H1 (cell line): ENCODE measurements around the gene FOXA3. TPM values are rescaled to one million over a fixed set of nuclear protein-coding genes. Genes with fewer than 3 reads are reported as not detected.

Source experiments
- CTCF ChIA-PET: fragments of 300-600 bp; sonication (Branson Sonifier 250); formaldehyde crosslinking; loops from one replicate; lab custom pipeline; 2021; ENCODE audit not compliant: partially characterized antibody; lab: Charles Lee
- POLR2A ChIA-PET: fragments of 300-600 bp; sonication (Branson Sonifier 250); formaldehyde crosslinking; loops from one replicate; lab custom pipeline; 2021; ENCODE audit warnings: inconsistent platforms; ENCODE audit not compliant: partially characterized antibody; lab: Charles Lee
- DNase-seq, 2 experiments: peaks; one replicate each; pipeline versions ENCODE4 v3.0.0 to v3.0.0-alpha.2; 2010 to 2022; ENCODE audit warnings: low spot score in 2 of 2, low read depth in 1 of 2, mixed read lengths in 1 of 2
- FAIRE-seq: peaks from 2 replicates; lab custom pipeline; 2011; peaks lifted over from hg19 to GRCh38; lab: Jason Lieb, UNC
- H2AFZ ChIP-seq: 2 replicates; pipeline ENCODE4 v1.8.1; 2012; ENCODE audit warnings: low read length, inconsistent platforms
- H2AK5ac ChIP-seq: 2 replicates; pipeline ENCODE4 v1.6.1; 2013; ENCODE audit warnings: low read depth, low read length
- H2BK120ac ChIP-seq: replicated peaks from 2 replicates; pipeline ENCODE3; 2013; ENCODE audit warnings: low read depth, low read length, inconsistent platforms
- H2BK12ac ChIP-seq: 2 replicates; pipeline ENCODE4 v1.6.1; 2013; ENCODE audit warnings: low read depth, low read length
- H2BK15ac ChIP-seq: 2 replicates; pipeline ENCODE4 v1.6.1; 2013; ENCODE audit warnings: low read length
- H2BK20ac ChIP-seq: 2 replicates; pipeline ENCODE4 v1.6.1; 2013; ENCODE audit warnings: low read length
- H2BK5ac ChIP-seq: 2 replicates; pipeline ENCODE4 v1.6.1; 2013; ENCODE audit warnings: low read depth, low read length
- H3K14ac ChIP-seq: 2 replicates; pipeline ENCODE4 v1.6.1; 2013; ENCODE audit warnings: inconsistent platforms; ENCODE audit not compliant: insufficient read length
- H3K18ac ChIP-seq: 2 replicates; pipeline ENCODE4 v1.6.1; 2013; ENCODE audit warnings: low read length; ENCODE audit errors: extremely low read depth
- H3K23ac ChIP-seq: 2 replicates; pipeline ENCODE4 v1.6.1; 2013; ENCODE audit warnings: inconsistent platforms; ENCODE audit not compliant: insufficient read length
- H3K23me2 ChIP-seq: 2 replicates; pipeline ENCODE4 v1.6.1; 2013; ENCODE audit warnings: low read depth, low read length
- H3K27ac ChIP-seq: 2 replicates; pipeline ENCODE4 v1.6.1; 2011; ENCODE audit warnings: low read depth, low read length, inconsistent platforms
- H3K27me3 ChIP-seq, 4 experiments: replicated peaks in 1 of 4; 1 replicate in 1 of 4; 2 replicates in 3 of 4; pipeline versions ENCODE4 v1.6.1 to v1.8.1; 2011 to 2013; ENCODE audit warnings: low read length in 3 of 4, mild to moderate bottlenecking in 3 of 4, inconsistent platforms in 2 of 4, mixed read lengths in 2 of 4, moderate library complexity in 1 of 4; ENCODE audit not compliant: control insufficient read depth in 3 of 4, insufficient read depth in 3 of 4; ENCODE audit errors: extremely low read depth in 1 of 4
- H3K36me3 ChIP-seq, 4 experiments: 2 replicates each; pipeline versions ENCODE4 v1.6.1 to v1.8.1; 2011 to 2013; ENCODE audit warnings: mild to moderate bottlenecking in 4 of 4, low read length in 3 of 4, moderate library complexity in 2 of 4, control low read depth in 1 of 4, inconsistent platforms in 1 of 4; ENCODE audit not compliant: insufficient read depth in 4 of 4, control insufficient read depth in 2 of 4
- H3K4ac ChIP-seq: replicated peaks from 2 replicates; pipeline ENCODE3; 2013; ENCODE audit warnings: low read length, low read depth, mixed read lengths, inconsistent platforms; ENCODE audit not compliant: insufficient read length
- H3K4me1 ChIP-seq, 4 experiments: replicated peaks in 1 of 4; 1 replicate in 1 of 4; 2 replicates in 3 of 4; pipeline versions ENCODE4 v1.6.1 to v1.8.1; 2011 to 2013; ENCODE audit warnings: low read length in 3 of 4, inconsistent platforms in 2 of 4, mixed read lengths in 1 of 4; ENCODE audit not compliant: insufficient read depth in 4 of 4, control insufficient read depth in 3 of 4
- H3K4me2 ChIP-seq, 2 experiments: 2 replicates each; pipeline versions ENCODE4 v1.6.1 to v1.8.1; 2011 to 2013; ENCODE audit warnings: low read depth in 2 of 2, low read length in 2 of 2, control low read depth in 1 of 2, inconsistent platforms in 1 of 2, mild to moderate bottlenecking in 1 of 2; ENCODE audit not compliant: insufficient read depth in 1 of 2
- H3K4me3 ChIP-seq, 4 experiments: fragments of 200-600, 300-600 bp in 1 of 4; sonication (generic), shearing (Covaris generic), sonication (Bioruptor Twin) in 1 of 4; 2 replicates each; pipeline versions ENCODE4 v1.5.1 to v1.8.1; 2011 to 2016; ENCODE audit warnings: low read length in 4 of 4, low read depth in 3 of 4, control low read depth in 2 of 4, inconsistent platforms in 2 of 4, mild to moderate bottlenecking in 2 of 4, mixed read lengths in 1 of 4, moderate library complexity in 1 of 4; ENCODE audit not compliant: insufficient read depth in 2 of 4; ENCODE audit errors: extremely low read depth in 1 of 4
- H3K56ac ChIP-seq: replicated peaks from 2 replicates; pipeline ENCODE3; 2013; ENCODE audit warnings: low read depth, mild to moderate bottlenecking, mixed read lengths, low read length, inconsistent platforms; ENCODE audit not compliant: insufficient read length
- H3K79me1 ChIP-seq: 2 replicates; pipeline ENCODE4 v1.6.1; 2013; ENCODE audit warnings: low read depth, low read length, control low read depth
- H3K79me2 ChIP-seq, 2 experiments: 2 replicates each; pipeline versions ENCODE4 v1.6.1 to v1.8.1; 2012 to 2013; ENCODE audit warnings: low read length in 2 of 2, mild to moderate bottlenecking in 2 of 2, inconsistent platforms in 1 of 2; ENCODE audit not compliant: insufficient read depth in 2 of 2, control insufficient read depth in 1 of 2
- H3K9ac ChIP-seq, 4 experiments: replicated peaks in 1 of 4; 1 replicate in 1 of 4; 2 replicates in 3 of 4; pipeline versions ENCODE4 v1.6.1 to v1.8.1; 2011 to 2013; ENCODE audit warnings: low read depth in 3 of 4, low read length in 3 of 4, control low read depth in 2 of 4, mild to moderate bottlenecking in 2 of 4, moderate library complexity in 2 of 4, inconsistent platforms in 1 of 4; ENCODE audit errors: extremely low read depth in 1 of 4
- H3K9me3 ChIP-seq, 2 experiments: 2 replicates each; pipeline versions ENCODE4 v1.6.1 to v1.8.1; 2012 to 2013; ENCODE audit warnings: mild to moderate bottlenecking in 2 of 2, moderate library complexity in 2 of 2, control low read depth in 1 of 2, inconsistent platforms in 1 of 2, low read depth in 1 of 2, low read length in 1 of 2, mixed read lengths in 1 of 2; ENCODE audit not compliant: insufficient read depth in 2 of 2
- H4K20me1 ChIP-seq, 2 experiments: replicated peaks in 1 of 2; 2 replicates each; pipeline versions ENCODE3 to v1.8.1; 2011 to 2013; ENCODE audit warnings: inconsistent platforms in 2 of 2, low read length in 2 of 2, mild to moderate bottlenecking in 1 of 2; ENCODE audit not compliant: insufficient read depth in 2 of 2, control insufficient read depth in 1 of 2
- H4K5ac ChIP-seq: 2 replicates; pipeline ENCODE4 v1.6.1; 2013; ENCODE audit warnings: low read length, low read depth, mixed read lengths, inconsistent platforms; ENCODE audit not compliant: insufficient read length
- H4K8ac ChIP-seq: 2 replicates; pipeline ENCODE4 v1.8.0; 2013; ENCODE audit warnings: mild to moderate bottlenecking, moderate library complexity, low read length, inconsistent platforms; ENCODE audit not compliant: insufficient read depth; ENCODE audit errors: extremely low read depth
- H4K91ac ChIP-seq: replicated peaks from 2 replicates; pipeline ENCODE3; 2013; ENCODE audit warnings: low read length, mixed read lengths, inconsistent platforms; ENCODE audit not compliant: insufficient read length
- CBX5 ChIP-seq: fragments of 300-800, 300-1000 bp; sonication (generic); IDR thresholded peaks from 2 replicates; pipeline ENCODE4 v1.7.1; 2016; ENCODE audit warnings: antibody characterized with exemption, low read length, low read depth
- HDAC2 ChIP-seq, 2 experiments: fragments of 300-600 bp in 1 of 2; sonication (generic) in 1 of 2; IDR thresholded peaks; 2 replicates each; pipeline ENCODE4 v1.6.1; 2011 to 2012; ENCODE audit warnings: low read depth in 2 of 2, low read length in 2 of 2, mild to moderate bottlenecking in 2 of 2, moderate library complexity in 2 of 2, borderline replicate concordance in 1 of 2, inconsistent platforms in 1 of 2
- JUN ChIP-seq: IDR thresholded peaks from 2 replicates; pipeline ENCODE4 v1.6.1; 2011; ENCODE audit warnings: low read depth, mild to moderate bottlenecking, improper control_type of control experiment, low read length
- POLR2AphosphoS5 ChIP-seq: IDR thresholded peaks from 2 replicates; pipeline ENCODE4 v1.6.1; 2011; ENCODE audit warnings: low read depth, low read length
- SIN3A ChIP-seq, 2 experiments: IDR thresholded peaks in 1 of 2; conservative IDR thresholded peaks in 1 of 2; 2 replicates each; pipeline ENCODE4 v1.6.1; 2011 to 2012; ENCODE audit warnings: low read length in 2 of 2, improper control_type of control experiment in 1 of 2, low read depth in 1 of 2, mild to moderate bottlenecking in 1 of 2
- ZNF274 ChIP-seq: IDR thresholded peaks from 2 replicates; pipeline ENCODE4 v1.7.0; 2012; ENCODE audit warnings: low read length, borderline replicate concordance; ENCODE audit errors: extremely low read depth
- WGBS, 2 experiments: shearing (Covaris generic) in 1 of 2; methylation state at CpG; one replicate each; pipeline versions ENCODE4 v1.1.6 to v1.1.7; 2013 to 2015; ENCODE audit warnings: low lambda C conversion rate in 2 of 2, mixed read lengths in 2 of 2, inconsistent platforms in 1 of 2, low coverage in 1 of 2, missing lambda C conversion rate in 1 of 2; ENCODE audit not compliant: insufficient replicate concordance in 2 of 2, insufficient coverage in 1 of 2, insufficient read length in 1 of 2; ENCODE audit errors: extremely low coverage in 1 of 2, missing lambda C conversion rate in 1 of 2; 5-methylcytosine and 5-hydroxymethylcytosine counted together
- polyA plus RNA-seq, 7 experiments: library from polyadenylated mRNA; depleted of rRNA in 3 of 7; stranded (reverse) in 5 of 7; unstranded in 2 of 7; fragments of >200 nt in 5 of 7; fragments of 200-250 nt in 2 of 7; gene quantifications; 1 replicate in 5 of 7; 2 replicates in 1 of 7; 4 replicates in 1 of 7; pipeline versions ENCODE4 v1.2.1 to v1.2.3, GENCODE V29; 2011 to 2013; ENCODE audit warnings: missing spikeins in 2 of 7, mixed read lengths in 2 of 7
- total RNA-seq: library from RNA; stranded (reverse); fragmentation: NEBNext Ultra II Directional; extraction: Animal tissue kit (Norgen Biotek cat#: 25700); gene quantifications from 2 replicates; pipeline ENCODE4 v1.2.1, GENCODE V29; 2021
- TF ChIP-seq, protein P1 (sequence below), 3 experiments: IDR thresholded peaks; 1 replicate in 2 of 3; 2 replicates in 1 of 3; pipeline versions ENCODE4 v1.5.1 to v1.6.1; 2011; ENCODE audit warnings: low read length in 3 of 3, mild to moderate bottlenecking in 3 of 3, inconsistent platforms in 2 of 3, low read depth in 1 of 3, moderate library complexity in 1 of 3; ENCODE audit not compliant: insufficient read depth in 1 of 3; ENCODE audit errors: control extremely low read depth in 1 of 3

FOXA3 gene
- total and polyA plus RNA-seq, 2 of the 8 experiments (the other 6 are each of a cell fraction or from before 2014, with no cell fraction given), result 20.2 to 49.1 TPM

DNA sequence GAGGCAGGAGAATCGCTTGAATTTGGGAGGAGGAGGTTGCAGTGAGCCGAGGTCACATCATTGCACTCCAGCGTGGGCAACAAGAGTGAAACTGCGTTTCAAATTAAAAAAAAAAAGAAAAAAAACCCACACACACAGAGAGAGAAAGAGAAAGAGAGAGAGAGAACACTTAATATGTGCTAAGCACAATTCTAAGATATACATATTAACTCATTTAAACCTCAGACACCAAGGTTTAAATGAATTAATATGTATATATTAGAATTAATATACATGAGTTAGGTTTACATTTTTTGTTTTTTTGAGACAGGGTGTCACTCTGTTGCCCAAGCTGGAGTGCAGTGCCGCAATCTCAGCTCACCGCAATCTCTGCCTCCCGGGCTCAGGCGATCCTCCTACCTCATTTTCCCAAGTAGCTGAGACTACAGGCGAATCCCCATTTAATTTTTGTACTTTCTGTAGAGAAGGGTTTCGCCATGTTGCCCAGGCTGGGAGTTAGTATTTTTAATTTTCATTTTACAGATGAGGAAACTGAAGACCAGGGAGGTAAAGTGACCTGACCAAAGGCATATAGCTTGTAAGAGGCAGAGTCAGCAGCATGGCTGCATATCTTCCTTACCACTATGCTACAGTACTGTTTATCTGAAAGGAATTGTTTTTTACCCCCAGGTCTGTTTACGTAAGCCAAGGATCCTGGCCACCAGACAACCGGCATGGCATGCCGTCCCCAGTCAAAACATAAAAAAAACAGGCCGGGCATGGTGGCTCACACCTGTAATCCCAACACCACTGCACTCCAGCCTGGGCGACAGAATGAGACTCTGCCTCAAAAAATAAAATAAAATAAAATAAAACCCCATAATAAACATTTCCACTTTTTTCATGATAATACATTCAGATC, 3.5 kb upstream of the FOXA3 start:
- Histone ChIP-seq H4K5ac (no peak overlapping the region), H2BK20ac (no peak overlapping the region), H3K79me1 (peaks cover 6% of the 10 kb centered on the region; the same call in 1 of the 2 replicates), H2BK120ac (no peak overlapping the region), H3K4me3 (no peak overlapping the region), H3K9ac (no peak overlapping the region), H3K56ac (no peak overlapping the region), H2BK5ac (no peak overlapping the region), H3K27me3 (no peaks in the 10 kb centered on the region; a peak in 1 of 7 replicates), H3K79me2 (peaks cover 2 to 69% of the 10 kb centered on the region in 2 experiments; a peak in 2 of 4 replicates), H2AK5ac (no peak overlapping the region), H3K23ac (no peak overlapping the region), H3K27ac (no peak overlapping the region), H3K4me1 (peaks cover 0 to 16% (median 7%) of the 10 kb centered on the region in 4 experiments; a peak in 6 of 7 replicates), H3K36me3 (peaks cover 0 to 12% (median 7%) of the 10 kb centered on the region in 4 experiments; a peak in 5 of 8 replicates), H3K14ac (no peak overlapping the region), H3K23me2 (peaks cover 16% of the 10 kb centered on the region), H2BK15ac (no peak overlapping the region), H2AFZ (no peak overlapping the region), H3K18ac (no peak overlapping the region), H3K4me2 (no peak overlapping the region), H3K4ac (no peak overlapping the region), H4K8ac (no peak overlapping the region), H2BK12ac (no peak overlapping the region), H4K20me1 (peaks cover 2 to 7% of the 10 kb centered on the region in 2 experiments), H3K9me3 (no peaks in the 10 kb centered on the region), H4K91ac (no peak overlapping the region)
- no peak for FAIRE-seq
- no peak for DNase-seq
- ChIA-PET CTCF (interaction anchor here (0.6 to 2.4 kb wide), 5 partner anchors 24 to 267 kb away, joined by 3 to 4 read pairs (median 4); partner anchors contain the start of gene NANOS2), POLR2A (interaction anchor here (0.6 to 1.4 kb wide), 5 partner anchors 9 to 127 kb away, joined by 3 to 4 read pairs (median 3); partner anchors contain the start of gene IRF2BP1)
- 93% methylated on average over 14 of the region's 15 CpGs; no CpG with 5 or more reads in 1 of the 2 experiments for WGBS, 2 experiments
- TF ChIP-seq, protein P1, sequence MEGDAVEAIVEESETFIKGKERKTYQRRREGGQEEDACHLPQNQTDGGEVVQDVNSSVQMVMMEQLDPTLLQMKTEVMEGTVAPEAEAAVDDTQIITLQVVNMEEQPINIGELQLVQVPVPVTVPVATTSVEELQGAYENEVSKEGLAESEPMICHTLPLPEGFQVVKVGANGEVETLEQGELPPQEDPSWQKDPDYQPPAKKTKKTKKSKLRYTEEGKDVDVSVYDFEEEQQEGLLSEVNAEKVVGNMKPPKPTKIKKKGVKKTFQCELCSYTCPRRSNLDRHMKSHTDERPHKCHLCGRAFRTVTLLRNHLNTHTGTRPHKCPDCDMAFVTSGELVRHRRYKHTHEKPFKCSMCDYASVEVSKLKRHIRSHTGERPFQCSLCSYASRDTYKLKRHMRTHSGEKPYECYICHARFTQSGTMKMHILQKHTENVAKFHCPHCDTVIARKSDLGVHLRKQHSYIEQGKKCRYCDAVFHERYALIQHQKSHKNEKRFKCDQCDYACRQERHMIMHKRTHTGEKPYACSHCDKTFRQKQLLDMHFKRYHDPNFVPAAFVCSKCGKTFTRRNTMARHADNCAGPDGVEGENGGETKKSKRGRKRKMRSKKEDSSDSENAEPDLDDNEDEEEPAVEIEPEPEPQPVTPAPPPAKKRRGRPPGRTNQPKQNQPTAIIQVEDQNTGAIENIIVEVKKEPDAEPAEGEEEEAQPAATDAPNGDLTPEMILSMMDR (IDR thresholded peaks at IDR 0.05; ENCODE audit: control extremely low read depth in 1 of 3, insufficient read depth in 1 of 3, low read depth in 1 of 3, low read length in 3 of 3), result no peak
- TF ChIP-seq ZNF274, result no peak
- no peak for TF ChIP-seq CBX5
- TF ChIP-seq POLR2AphosphoS5, result no peak
- TF ChIP-seq HDAC2 (IDR thresholded peaks at IDR 0.05; ENCODE audit: borderline replicate concordance in 1 of 2, low read depth in 2 of 2, low read length in 2 of 2), result no peak
- no peak for TF ChIP-seq SIN3A (conservative IDR thresholded peaks at IDR 0.05 in 1 of 2, IDR thresholded peaks at IDR 0.05 in 1 of 2; ENCODE audit: low read depth in 1 of 2, low read length in 2 of 2)
- TF ChIP-seq JUN, result no peak
